ENCODE measurements around the gene SMIM38.

SMIM38 gene

GRCh38 chr11:69158301-69159149, 2.8 kb downstream of the SMIM38 start:
- Mint-ChIP-seq H3K4me3 (no peak overlapping the region), H3K27ac (no peak overlapping the region), H3K36me3 (peaks cover 33% of the 10 kb centered on the region), H3K27me3 (no peaks in the 10 kb centered on the region), H3K9me3 (peaks cover 10% of the 10 kb centered on the region), H3K4me1 (peaks cover 34% of the 10 kb centered on the region)
- ATAC-seq = no peak

GRCh38 chr11:69159150-69159852, 3.6 kb downstream of the SMIM38 start:
- no peak overlapping the region for H3K4me3 Mint-ChIP-seq
- ATAC-seq = no peak
- H3K36me3 Mint-ChIP-seq = peaks cover 40% of the 10 kb centered on the region
- H3K4me1 Mint-ChIP-seq = peaks cover 30% of the 10 kb centered on the region
- H3K9me3 Mint-ChIP-seq = peaks cover 15% of the 10 kb centered on the region
- H3K27ac Mint-ChIP-seq = no peak overlapping the region
- H3K27me3 Mint-ChIP-seq = no peaks in the 10 kb centered on the region

GRCh38 chr11:69160296-69161116, 4.8 kb downstream of the SMIM38 start:
- H3K4me1 Mint-ChIP-seq = peaks cover 24% of the 10 kb centered on the region
- H3K27me3 Mint-ChIP-seq = no peaks in the 10 kb centered on the region
- H3K4me3 Mint-ChIP-seq = no peak overlapping the region
- H3K9me3 Mint-ChIP-seq = peaks cover 15% of the 10 kb centered on the region
- peaks cover 40% of the 10 kb centered on the region for H3K36me3 Mint-ChIP-seq
- no peak overlapping the region for H3K27ac Mint-ChIP-seq
- no peak for ATAC-seq

- Mint-ChIP-seq H3K36me3 (peaks cover 40% of the 10 kb centered on the region), H3K4me1 (peaks cover 24% of the 10 kb centered on the region), H3K9me3 (peaks cover 15% of the 10 kb centered on the region), H3K27me3 (no peaks in the 10 kb centered on the region), H3K4me3 (no peak overlapping the region), H3K27ac (no peak overlapping the region)
- ATAC-seq = no peak
Observed at GRCh38 chr11:69161117-69161407, 5.3 kb downstream of the SMIM38 start.

- H3K27me3 Mint-ChIP-seq = no peaks in the 10 kb centered on the region
- ATAC-seq = no peak
- peaks cover 40% of the 10 kb centered on the region for H3K36me3 Mint-ChIP-seq
- H3K27ac Mint-ChIP-seq = no peak overlapping the region
- peaks cover 25% of the 10 kb centered on the region for H3K4me1 Mint-ChIP-seq
- H3K9me3 Mint-ChIP-seq = peaks cover 15% of the 10 kb centered on the region
- H3K4me3 Mint-ChIP-seq = no peak overlapping the region
Observed at GRCh38 chr11:69162505-69162904, 6.8 kb downstream of the SMIM38 start.

- H3K4me1 Mint-ChIP-seq = peaks cover 30% of the 10 kb centered on the region
- no peak overlapping the region for H3K4me3 Mint-ChIP-seq
- ATAC-seq = no peak
- H3K27ac Mint-ChIP-seq = no peak overlapping the region
- peaks cover 38% of the 10 kb centered on the region for H3K36me3 Mint-ChIP-seq
- H3K27me3 Mint-ChIP-seq = no peaks in the 10 kb centered on the region
- H3K9me3 Mint-ChIP-seq = peaks cover 15% of the 10 kb centered on the region
Observed at GRCh38 chr11:69163842-69164241, 8.1 kb downstream of the SMIM38 start.

GRCh38 chr11:69164824-69165223, 9.1 kb downstream of the SMIM38 start:
- H3K9me3 Mint-ChIP-seq = peaks cover 15% of the 10 kb centered on the region
- peaks cover 28% of the 10 kb centered on the region for H3K36me3 Mint-ChIP-seq
- H3K4me3 Mint-ChIP-seq = no peak overlapping the region
- H3K27me3 Mint-ChIP-seq = no peaks in the 10 kb centered on the region
- H3K27ac Mint-ChIP-seq = no peak overlapping the region
- ATAC-seq = no peak
- peaks cover 30% of the 10 kb centered on the region for H3K4me1 Mint-ChIP-seq

- Mint-ChIP-seq H3K4me3 (no peak overlapping the region), H3K9me3 (peaks cover 15% of the 10 kb centered on the region)
Observed at GRCh38 chr11:69165775-69166174, 10.0 kb downstream of the SMIM38 start.

GRCh38 chr11:69166218-69167115, 10.7 kb downstream of the SMIM38 start:
- H3K27ac Mint-ChIP-seq = peak overlapping the region; percentile 88
- H3K9me3 Mint-ChIP-seq = peaks cover 15% of the 10 kb centered on the region
- H3K27me3 Mint-ChIP-seq = no peaks in the 10 kb centered on the region
- peaks cover 30% of the 10 kb centered on the region for H3K4me1 Mint-ChIP-seq
- peak; percentile 94 for ATAC-seq
- peak overlapping the region; percentile 70 for H3K4me3 Mint-ChIP-seq
- H3K36me3 Mint-ChIP-seq = peaks cover 24% of the 10 kb centered on the region

More at GRCh38 chr11:69165775-69166174, 10.0 kb downstream of the SMIM38 start:
- peak overlapping the region; percentile 88 for H3K27ac Mint-ChIP-seq
- no peaks in the 10 kb centered on the region for H3K27me3 Mint-ChIP-seq
- peaks cover 30% of the 10 kb centered on the region for H3K4me1 Mint-ChIP-seq
- peaks cover 27% of the 10 kb centered on the region for H3K36me3 Mint-ChIP-seq
- ATAC-seq = no peak

- peaks cover 17% of the 10 kb centered on the region for H3K36me3 Mint-ChIP-seq
- ATAC-seq = no peak
- H3K4me3 Mint-ChIP-seq = peak overlapping the region; percentile 70
- H3K4me1 Mint-ChIP-seq = peaks cover 33% of the 10 kb centered on the region
- peak overlapping the region; percentile 88 for H3K27ac Mint-ChIP-seq
- peaks cover 15% of the 10 kb centered on the region for H3K9me3 Mint-ChIP-seq
- no peaks in the 10 kb centered on the region for H3K27me3 Mint-ChIP-seq
Observed at GRCh38 chr11:69167130-69167915, 11.6 kb downstream of the SMIM38 start.

GRCh38 chr11:69167916-69168691, 12.4 kb downstream of the SMIM38 start:
- peaks cover 11% of the 10 kb centered on the region for H3K36me3 Mint-ChIP-seq
- H3K4me3 Mint-ChIP-seq = no peak overlapping the region
- no peaks in the 10 kb centered on the region for H3K27me3 Mint-ChIP-seq
- H3K27ac Mint-ChIP-seq = peak overlapping the region; percentile 88
- peaks cover 9% of the 10 kb centered on the region for H3K9me3 Mint-ChIP-seq
- ATAC-seq = no peak
- peaks cover 36% of the 10 kb centered on the region for H3K4me1 Mint-ChIP-seq

GRCh38 chr11:69169479-69169878, 13.7 kb downstream of the SMIM38 start:
- H3K4me3 Mint-ChIP-seq = no peak overlapping the region
- no peak overlapping the region for H3K27ac Mint-ChIP-seq
- peaks cover 36% of the 10 kb centered on the region for H3K4me1 Mint-ChIP-seq
- no peaks in the 10 kb centered on the region for H3K27me3 Mint-ChIP-seq
- no peak for ATAC-seq
- peaks cover 2% of the 10 kb centered on the region for H3K9me3 Mint-ChIP-seq
- H3K36me3 Mint-ChIP-seq = no peaks in the 10 kb centered on the region

GRCh38 chr11:69170704-69171103, 15.0 kb downstream of the SMIM38 start:
- Mint-ChIP-seq H3K9me3 (peaks cover 2% of the 10 kb centered on the region), H3K4me1 (peaks cover 30% of the 10 kb centered on the region), H3K27ac (no peak overlapping the region), H3K27me3 (no peaks in the 10 kb centered on the region), H3K4me3 (no peak overlapping the region), H3K36me3 (no peaks in the 10 kb centered on the region)
- ATAC-seq = no peak

Data from stimulated activated memory B cell treated with anti-CD40 and anti-IgM and Interleukin-4, amounts not matched to agents 10 μg/mL and 1 μg/mL and 100 μg/mL, for 72 hours (primary cell).